Bone marrow (tissue), 2 donors: ENCODE measurements around the gene ATG7.
"Not testable (repeated sequence)": the region's sequence is repeated elsewhere in the genome, so short reads cannot be mapped to it uniquely, and the experiment has no call there.

Source experiments
- DNase-seq, 2 donors: peaks; one replicate each; lab custom pipeline; 2025; lab: John Stamatoyannopoulos, UW

ATG7 gene

DNA sequence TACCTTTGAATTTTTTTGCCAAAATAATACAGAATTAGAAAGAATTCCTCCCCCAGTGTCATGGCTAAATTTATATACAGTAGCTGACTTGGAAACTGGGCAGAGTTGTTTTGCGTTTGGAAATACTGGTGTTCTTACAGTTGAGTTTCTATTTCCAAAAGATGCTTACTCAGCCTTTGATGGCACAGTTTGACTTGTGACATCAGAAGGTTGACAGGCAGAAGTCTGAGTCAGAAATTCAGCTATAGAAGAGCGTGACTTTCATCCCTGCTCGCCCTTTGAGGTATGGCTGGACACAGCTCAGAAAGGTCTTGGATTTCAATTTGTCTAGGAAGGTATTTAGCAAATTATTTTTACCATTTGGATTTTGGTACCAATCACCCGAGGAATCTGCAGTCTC, 195.7 kb downstream of the ATG7 start:
- DNase-seq, result no peak

DNA sequence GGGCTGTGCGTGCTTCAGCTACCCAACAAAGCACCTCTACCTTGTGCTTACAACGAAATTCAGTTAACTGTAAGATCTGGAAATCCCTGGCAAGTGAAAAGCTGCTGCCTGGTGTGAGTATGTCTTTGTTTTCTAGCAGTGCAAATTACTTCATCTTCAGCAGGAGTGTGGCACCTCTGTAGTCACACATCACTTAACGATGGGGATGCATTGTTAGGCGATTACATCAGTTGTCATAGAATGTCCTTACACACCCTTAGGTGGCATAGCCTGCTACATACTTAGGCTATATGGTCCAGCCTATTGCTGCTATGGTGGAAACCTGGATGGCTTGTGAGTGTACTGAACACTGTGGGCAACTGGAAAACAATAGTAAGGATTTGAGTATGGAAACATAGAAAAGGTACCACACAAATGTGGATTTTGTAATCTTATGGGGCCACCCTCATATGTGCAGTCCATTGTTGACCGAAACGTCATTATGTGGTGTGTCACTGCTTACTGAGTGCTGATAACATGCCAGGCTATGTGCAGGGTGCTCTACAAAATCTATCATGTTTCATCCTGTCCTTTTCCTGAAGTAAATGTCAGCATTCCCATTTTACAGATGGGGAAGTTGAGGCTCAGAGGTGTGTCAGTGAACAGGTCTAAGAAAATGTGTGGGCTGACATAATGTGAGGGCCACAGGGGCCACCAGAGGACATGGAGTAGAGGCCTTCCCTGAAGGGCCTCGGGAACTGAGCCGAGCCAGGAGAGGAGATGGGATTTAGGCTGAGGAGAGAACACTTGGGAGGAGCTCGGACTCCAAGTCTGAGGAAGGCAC, 198.0 kb downstream of the ATG7 start:
- no peak for DNase-seq

- DNase-seq, result no peak
Measured at GRCh38 chr3:11475324-11475723, 203.1 kb downstream of the ATG7 start.

GRCh38 chr3:11476735-11477144, 204.5 kb downstream of the ATG7 start:
- DNase-seq, result no peak

- DNase-seq, result no peak
Measured at GRCh38 chr3:11477407-11477911, 205.3 kb downstream of the ATG7 start.

GRCh38 chr3:11478167-11478566, 206.0 kb downstream of the ATG7 start:
- no peak for DNase-seq

DNA sequence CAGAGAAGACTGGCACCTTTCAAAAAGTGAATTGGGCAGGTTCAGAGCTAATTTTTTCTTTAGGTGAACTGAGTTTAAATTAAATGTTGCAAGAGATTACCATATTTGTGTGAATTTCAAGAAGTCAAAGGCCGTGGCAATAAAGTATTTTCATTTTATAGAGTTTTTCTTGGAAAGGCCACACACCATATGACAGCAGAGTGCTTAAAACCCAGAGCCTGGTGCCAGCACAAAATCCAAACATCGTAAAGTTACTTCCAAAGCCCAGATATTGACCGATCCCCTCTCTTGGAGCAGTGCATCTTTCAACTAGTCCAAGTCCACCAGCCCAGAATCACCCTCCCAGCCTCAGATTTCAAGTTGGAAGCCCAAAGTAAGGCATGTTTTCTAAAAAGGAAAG, 207.0 kb downstream of the ATG7 start:
- DNase-seq, result no peak

DNA sequence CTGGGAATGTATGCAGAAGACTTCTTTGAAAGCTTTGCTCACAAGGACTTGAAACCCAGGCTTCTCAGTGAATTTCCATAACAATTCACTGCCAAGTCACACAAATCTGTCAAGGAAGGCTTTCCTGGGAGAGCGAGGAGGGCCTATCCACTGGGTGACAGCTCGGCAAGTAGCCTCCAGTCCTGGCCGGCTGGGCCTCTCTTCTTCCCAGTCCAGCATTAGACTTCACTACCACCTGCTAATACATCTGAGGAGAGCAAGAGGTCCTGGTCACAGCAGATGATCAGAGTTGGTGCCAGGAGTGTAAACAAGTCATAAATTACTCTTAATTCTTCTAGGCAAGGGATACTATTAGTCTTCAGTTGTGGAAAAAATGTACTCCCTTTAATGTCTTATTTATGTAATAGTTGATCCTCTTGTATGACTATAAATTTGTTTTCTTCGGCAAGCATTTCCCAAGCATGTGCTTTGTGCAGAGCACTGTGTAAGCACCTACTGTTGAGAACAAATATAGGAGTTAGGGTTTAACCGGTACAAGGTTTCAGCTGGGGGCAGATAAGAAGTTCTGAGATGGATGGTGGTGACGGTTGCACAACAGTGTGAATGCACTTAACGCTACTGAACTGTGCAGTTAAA, 208.6 kb downstream of the ATG7 start:
- DNase-seq, result no peak

GRCh38 chr3:11481556-11481955, 209.4 kb downstream of the ATG7 start:
- no peak for DNase-seq

- no peak for DNase-seq
Measured at GRCh38 chr3:11482021-11482420, 209.8 kb downstream of the ATG7 start.

DNA sequence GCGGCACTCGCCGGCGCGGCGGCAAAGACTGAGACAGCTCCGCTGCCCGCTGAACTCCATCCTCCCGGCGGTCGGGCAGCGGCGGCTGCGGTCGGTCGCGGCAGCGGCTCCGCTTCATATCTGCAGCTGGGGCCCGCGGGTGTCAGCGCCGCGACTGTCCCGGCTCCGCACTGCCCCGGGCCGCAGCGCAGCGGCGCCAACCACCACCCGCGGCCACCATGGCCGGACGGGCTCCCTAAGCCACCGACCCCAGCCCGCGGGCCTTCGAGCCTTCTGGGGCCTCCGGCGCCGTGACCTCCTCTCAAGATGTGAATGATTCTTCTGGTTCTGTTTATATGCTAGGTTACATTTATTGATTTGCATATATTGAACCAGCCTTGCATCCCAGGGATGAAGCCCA, 216.2 kb downstream of the ATG7 start:
- not testable (repeated sequence) for DNase-seq

- no peak for DNase-seq
Measured at GRCh38 chr3:11494131-11494916, 222.1 kb downstream of the ATG7 start.

DNA sequence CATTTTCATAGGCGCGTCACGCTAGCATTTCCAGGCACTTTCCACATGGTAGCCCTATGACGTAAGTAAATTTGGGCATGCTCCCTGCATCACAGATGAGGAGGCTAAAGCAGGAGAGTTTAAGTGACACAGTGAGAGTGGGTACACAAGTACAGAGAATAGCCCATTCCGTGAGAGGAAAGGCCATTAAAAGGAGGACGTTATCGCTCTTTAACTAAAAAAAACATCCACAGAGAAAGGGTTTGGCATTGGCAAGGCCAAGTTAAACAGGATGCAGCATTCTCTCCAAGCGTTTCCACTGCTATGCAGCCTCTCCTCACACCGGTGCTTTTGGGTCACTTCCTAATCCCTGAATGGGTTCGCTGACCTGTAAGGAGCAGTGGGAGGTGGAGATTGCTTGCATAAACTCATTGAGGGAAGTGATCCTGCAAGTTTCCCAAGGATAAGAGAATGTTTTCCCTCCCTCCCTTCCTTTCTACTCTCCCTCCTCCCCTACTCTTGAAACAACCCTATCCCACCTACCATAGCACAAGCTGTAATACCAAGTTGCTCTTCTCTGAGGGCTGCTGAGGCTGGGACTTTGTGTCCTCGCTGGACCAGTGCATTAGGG, 223.9 kb downstream of the ATG7 start:
- no peak for DNase-seq

DNA sequence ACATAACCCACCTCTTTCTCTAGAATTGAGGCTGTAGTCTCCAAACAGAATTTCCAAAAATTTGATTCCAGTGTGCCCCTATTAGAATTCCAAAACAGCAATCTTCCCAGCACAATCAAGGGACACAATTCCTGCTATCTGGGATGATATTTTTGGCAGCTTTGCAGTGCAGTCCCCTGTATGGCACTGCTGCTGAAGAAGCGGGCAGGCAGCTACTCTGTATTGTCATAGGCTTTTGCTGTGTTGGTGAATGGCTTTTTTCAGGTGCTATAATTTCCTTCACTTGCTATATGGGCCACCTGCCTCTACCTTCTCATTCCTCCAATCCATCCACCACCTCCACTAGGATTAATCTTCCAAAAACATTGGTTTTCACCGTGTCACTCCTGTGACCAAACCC, 226.0 kb downstream of the ATG7 start:
- DNase-seq, result no peak

DNA sequence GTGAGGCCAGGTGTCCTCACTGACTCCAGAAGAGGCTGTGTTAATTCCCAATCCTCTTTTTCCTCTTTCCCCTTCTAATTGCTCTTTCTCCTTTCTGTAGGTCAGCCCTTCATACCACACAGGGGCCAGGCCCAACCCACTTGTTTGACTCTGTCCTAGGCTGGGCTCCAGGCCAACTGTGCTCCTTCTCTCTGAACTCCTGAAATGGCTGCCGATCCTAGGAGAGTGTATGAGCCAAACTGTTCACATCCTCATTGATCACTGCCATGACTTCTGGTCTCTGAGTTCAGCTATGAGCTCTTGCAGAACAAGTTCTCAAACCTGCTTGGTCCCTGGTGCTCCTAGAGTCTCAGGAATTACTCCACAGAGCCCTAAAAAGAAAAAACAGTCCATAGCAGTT, 226.4 kb downstream of the ATG7 start:
- DNase-seq, result no peak

- no peak for DNase-seq
Measured at GRCh38 chr3:11499144-11499543, 226.9 kb downstream of the ATG7 start.

- not testable (repeated sequence) for DNase-seq
Measured at GRCh38 chr3:11502413-11502812, 230.2 kb downstream of the ATG7 start.

DNA sequence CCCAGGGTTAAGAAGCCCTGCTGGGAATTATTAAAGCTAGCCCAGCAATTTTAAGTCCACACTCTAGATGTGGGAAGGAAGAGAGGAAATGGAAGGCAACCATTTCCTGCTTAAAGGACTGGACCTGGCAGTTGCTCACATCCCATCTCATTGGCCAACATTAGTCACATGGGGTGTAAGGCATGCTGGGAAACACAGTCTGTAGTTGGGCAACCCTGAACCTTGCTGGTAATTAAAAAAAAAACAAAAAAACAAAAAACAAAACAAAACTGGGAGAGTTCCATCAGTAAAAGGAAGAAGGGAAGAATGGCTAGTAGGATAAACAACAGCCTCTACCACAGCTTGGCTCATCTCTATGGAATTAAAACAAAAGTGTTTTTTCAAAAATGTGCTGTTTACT, 235.5 kb downstream of the ATG7 start:
- no peak for DNase-seq

DNA sequence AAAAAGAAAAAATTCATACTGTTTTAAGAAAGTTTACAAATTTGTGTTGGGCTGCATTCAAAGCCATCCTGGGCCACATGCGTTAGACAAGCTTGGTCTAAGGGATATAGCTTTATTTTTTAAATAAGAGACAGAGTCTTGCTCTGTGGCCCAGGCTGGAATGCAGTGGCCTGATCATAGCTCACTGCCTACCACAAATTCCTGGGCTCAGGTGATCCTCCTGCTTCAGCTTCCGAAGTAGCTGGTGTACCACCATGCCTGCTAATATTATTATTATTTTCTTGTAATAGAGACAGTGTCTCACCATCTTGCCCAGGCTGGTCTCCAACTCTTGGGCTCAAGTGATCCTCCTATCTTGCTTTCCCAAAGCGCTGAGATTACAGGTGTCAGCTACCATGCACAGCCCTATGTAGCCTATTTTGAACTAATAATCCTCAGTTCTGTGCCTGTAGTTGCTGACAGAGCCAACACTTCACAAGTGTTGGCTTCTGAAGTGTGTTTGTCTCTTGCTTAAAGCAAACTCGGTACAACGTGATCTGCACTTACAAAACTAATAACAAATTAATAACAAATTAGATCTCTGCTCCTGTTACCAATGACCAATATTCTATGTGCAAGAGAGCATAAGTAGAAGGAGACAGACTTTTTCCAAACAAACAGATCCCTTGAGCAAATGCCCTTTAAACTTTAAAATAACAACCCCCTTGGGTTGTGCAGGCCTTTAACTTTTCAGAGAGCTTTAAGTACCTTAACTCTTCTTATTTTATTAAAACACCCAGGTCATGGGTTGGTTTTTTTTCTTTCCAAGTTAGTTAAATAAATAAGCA, 236.4 kb downstream of the ATG7 start:
- no peak for DNase-seq

DNA sequence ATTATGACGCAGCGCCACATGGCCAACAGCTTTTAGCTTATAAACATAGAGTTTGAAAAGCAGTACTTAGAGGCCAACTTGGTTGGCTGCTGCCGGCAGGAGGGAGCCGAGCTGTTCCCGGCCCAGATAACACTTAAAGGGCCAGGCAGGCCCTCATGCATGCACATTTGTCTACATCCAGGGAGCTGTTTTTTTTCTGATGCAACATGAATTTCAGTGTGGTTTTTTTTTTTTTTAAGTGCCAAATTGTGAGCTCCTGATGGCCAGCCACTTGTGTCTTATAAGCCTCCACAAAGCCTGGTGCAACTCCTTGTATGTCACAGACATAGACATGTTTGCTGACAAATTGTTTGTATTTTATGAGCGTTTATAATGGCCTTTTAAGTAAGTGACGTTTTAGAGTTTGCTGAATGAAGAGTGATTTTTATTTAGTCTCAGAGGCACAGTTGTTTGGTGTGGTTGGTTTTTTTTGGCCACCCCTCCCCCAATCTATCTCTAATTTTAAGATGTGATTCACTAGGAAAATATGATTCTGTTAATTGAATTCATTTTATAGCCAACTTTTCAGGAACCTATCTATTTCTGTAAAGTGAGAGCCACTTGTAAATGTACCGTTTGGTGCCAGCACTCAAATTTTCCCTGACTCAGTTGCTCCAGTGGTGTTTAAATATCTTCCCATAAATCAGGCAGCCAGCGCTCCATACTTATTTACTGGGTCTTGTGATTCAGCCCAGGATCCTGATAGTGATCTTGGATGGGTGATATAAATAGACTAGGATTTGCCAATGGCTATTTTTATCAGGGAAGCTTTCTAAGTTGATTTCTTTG, 237.2 kb downstream of the ATG7 start:
- DNase-seq, result no peak

GRCh38 chr3:11510001-11510340, 237.8 kb downstream of the ATG7 start:
- DNase-seq, result no peak
